ENCODE data around the gene WDCP. TPM values are rescaled to one million over a fixed set of nuclear protein-coding genes. Genes with fewer than 3 reads are reported as not detected.
"Not testable (repeated sequence)": the region's sequence is repeated elsewhere in the genome, so short reads cannot be mapped to it uniquely, and the experiment has no call there.

WDCP gene
- total RNA-seq, 1 experiment from 2014 or later, result 6.4 TPM

DNA sequence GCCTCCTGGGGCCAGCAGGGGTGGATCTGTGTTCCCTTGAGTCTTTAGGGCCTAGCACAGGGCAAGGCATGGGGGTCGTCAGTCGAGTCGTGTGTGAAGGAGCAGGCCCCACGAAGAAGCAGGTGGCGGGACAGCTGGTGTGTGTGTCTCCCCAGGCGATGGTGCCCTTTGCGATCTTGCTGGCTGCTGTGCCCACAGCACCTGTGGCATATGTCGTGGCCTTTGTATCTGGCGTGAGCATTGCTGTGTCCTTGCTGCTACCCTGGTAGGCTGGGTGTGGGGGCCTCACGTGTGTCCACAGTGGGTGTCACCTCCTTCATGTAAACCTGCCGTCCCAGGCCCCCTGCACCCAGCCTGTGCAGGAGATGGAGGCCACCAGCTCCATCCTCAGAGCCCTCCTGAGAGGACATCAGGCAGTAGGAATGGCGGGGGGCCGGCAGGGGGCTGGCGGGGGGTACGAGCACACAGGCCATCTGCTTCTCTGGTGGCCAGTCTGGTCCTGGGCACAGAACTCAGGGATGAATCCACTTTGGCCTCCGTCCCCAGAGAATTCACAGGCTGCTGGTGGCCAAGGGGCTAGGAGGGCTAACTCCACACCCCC is 24.1 kb downstream of the WDCP start:
- DNase-seq (ENCODE audit: low spot score), result no peak

DNA sequence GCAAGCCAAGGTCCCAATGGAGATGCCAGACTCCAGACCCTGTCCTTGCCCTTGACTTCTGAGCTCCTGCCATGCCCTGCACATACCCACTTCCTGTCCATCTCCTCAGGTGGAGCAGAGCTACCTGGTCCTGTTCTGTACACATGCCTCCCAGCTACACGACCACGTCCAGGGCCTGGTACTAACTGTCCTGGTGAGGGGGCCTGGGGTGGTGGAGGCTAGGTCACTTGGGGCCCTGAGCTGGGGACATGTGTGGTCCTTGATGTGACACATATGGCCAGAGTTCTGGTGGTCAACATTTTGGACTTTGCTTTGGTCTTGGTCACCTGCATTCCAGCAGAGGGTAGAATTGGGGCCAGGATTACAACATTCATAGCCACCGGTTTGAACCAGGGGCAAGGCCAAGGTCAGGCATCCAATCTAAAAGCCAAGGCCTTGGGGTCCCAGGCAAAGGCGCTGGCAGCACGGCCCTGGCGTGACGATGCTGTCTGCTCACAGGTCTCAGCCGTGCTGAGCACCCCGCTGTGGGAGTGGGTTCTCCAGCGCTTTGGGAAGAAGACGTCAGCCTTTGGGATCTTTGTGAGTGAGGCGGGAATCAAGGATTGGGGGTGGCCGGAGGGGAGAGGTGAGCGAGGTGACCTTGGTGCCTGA is 24.7 kb downstream of the WDCP start:
- DNase-seq (ENCODE audit: low spot score), result no peak

DNA sequence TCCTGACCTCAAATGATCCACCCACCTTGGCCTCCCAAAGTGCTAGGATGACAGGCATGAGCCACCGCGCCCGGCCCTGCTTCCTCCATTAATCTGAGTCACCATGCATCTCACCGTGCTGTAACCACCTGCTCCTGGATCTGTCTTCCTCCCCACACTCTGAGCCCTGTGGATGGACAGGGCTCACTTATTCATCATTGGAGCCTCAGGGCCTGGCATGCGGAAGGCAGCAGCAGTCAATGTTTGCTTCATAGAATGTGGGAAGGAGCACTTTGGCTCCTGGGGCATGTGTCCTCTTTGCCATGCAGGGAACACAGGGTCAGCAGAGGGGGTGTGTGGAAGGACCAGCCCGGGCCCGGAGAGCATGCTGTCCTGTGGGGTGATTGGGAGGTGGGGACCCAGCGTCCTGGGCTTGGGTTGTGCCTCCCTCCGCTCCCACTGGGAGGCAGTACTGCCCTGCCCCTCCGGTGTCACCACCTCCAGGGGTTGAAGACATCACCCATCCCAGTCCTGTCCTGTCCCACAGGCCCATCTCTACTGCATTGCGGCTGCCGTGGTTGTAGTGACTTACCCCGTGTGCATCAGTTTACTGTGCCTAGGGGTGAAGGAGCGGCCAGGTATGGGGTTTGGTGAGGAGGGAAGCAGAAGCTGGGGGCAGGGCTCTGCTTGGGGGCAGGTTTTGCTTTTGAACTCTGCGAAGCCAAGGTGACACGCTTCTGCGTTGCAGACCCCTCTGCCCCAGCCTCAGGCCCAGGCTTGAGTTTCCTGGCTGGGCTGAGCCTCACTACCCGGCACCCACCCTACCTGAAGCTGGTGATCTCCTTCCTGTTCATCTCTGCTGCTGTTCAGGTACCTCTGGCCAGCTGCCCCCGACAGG is 25.8 kb downstream of the WDCP start:
- DNase-seq (ENCODE audit: low spot score), result peak; percentile 25

DNA sequence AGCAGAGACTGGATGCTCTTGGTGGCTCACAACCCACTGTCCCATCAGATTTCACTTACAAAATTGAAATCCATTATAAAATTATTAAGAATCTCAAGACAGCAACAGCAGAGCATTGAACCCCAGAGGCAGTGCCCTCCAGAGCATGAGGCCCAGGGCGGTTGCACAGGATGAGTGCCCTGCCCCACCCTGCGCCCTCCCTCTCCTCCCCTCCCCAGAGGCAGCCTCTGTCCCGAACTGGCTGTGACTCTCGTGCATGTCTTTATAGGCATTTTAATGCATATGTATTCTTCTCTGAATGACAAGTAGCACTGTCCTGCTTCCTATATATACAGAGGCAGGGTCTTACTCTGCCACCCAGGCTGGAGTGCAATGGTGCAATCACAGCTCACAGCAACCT is 26.9 kb downstream of the WDCP start:
- DNase-seq (ENCODE audit: low spot score), result no peak

DNA sequence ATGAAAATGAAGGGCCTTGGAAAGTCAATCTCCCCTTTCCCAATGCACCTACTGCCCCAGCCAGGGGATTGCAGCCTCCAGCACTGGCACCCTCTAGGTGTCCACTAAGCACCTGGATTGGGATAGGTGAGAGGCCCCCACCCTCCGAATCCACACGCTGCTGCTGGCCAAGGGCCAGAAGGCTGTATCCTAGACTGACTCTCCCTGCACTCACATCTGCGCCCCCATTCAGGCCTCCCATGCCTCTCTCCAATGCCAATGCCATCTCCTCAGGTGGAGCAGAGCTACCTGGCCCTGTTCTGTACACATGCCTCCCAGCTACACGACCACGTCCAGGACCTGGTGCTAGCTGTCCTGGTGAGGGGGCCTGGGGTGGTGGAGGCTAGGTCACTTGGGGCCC is 27.5 kb downstream of the WDCP start:
- DNase-seq (ENCODE audit: low spot score), result no peak

DNA sequence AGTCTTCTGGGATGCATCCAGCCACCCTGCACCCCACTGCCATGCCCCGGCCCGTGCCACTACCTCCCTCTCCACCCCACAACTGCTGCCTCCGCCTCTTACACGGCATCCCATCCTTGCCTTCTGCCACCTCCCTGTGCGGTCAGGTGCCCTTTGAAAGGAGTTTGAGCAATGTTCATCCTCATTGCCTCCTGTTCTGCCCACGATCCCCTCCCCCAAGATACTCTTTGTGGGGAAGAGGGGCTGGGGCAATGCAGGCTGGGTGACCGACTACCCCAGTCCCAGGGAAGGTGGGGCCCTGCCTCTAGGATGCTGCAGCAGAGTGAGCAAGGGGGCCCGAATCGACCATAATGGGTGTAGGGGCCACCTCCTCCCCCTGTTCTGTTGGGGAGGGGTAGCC is 28.9 kb downstream of the WDCP start:
- DNase-seq (ENCODE audit: low spot score), result no peak

DNA sequence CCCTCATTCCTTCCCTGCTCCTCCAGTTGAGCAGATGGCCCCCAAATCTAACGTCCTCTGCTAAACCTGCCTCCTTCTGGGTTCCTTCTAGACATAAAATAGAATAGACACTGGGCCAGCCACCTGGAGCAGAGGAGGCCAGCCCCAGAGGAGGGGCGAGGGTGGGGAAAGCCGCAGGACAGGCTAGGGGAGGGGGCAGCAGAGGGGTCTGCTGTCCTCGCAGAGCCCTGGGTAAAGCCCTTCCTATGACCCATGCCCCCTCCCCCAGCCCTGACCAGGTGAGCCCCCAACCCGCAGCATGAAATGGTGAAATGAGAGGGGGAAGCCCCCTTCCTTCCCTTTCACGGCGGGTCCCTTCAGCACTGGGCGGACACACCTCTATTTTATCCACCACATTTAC is 29.5 kb downstream of the WDCP start:
- no peak for DNase-seq (ENCODE audit: low spot score)

DNA sequence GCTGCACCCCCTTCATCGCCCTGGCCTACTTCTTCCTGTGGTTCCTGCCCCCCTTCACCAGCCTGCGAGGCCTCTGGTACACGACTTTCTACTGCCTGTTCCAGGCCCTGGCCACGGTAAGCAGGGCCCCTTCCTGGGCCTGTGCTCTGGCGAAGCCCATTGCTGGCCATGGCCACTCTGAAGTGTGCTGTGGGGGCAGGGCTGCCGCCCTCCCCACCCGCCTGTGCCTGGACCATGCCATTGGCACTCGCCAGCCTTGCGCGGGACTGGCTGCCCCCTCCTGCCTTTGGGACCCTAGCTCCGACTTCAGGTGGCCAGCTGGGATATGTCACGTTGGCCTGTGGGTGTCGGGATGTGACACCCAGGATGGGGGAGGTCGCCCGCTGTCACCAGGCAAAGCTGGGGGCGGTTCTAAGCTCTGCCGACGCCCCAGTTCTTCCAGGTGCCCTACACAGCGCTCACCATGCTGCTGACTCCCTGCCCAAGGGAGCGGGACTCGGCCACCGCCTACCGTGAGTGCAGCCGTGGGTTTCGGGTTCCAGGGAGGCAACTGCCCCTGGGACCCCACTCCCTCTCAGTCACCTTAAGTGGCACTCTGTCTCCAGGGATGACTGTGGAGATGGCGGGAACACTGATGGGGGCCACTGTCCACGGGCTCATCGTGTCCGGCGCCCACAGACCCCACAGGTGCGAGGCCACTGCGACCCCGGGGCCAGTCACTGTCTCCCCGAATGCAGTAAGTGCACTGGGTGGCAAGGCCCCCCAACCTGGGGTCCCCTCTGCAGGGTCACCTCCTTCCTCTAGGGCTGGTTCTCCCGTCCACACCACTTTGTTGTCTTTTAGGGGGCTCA is 30.1 kb downstream of the WDCP start:
- no peak for DNase-seq (ENCODE audit: low spot score)

DNA sequence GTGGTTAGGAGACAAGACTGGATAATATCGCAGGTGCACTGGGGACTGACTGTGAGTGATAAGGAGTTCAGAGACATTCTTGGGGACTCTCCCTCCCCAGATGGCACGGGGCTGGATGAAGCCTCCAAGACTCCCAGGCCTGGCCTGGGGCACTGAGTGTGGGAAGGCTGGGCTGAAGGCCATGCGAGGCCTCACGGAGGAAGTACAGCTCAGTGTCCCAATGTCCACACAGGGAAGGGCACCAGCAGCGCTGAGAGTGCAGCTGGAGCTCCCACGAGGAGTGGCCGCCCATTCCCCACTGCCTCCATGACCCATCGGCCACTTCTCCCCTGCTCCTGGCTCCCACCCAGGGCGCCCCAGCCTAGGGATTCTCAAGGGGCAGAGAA is 30.8 kb downstream of the WDCP start:
- DNase-seq (ENCODE audit: low spot score), result no peak

DNA sequence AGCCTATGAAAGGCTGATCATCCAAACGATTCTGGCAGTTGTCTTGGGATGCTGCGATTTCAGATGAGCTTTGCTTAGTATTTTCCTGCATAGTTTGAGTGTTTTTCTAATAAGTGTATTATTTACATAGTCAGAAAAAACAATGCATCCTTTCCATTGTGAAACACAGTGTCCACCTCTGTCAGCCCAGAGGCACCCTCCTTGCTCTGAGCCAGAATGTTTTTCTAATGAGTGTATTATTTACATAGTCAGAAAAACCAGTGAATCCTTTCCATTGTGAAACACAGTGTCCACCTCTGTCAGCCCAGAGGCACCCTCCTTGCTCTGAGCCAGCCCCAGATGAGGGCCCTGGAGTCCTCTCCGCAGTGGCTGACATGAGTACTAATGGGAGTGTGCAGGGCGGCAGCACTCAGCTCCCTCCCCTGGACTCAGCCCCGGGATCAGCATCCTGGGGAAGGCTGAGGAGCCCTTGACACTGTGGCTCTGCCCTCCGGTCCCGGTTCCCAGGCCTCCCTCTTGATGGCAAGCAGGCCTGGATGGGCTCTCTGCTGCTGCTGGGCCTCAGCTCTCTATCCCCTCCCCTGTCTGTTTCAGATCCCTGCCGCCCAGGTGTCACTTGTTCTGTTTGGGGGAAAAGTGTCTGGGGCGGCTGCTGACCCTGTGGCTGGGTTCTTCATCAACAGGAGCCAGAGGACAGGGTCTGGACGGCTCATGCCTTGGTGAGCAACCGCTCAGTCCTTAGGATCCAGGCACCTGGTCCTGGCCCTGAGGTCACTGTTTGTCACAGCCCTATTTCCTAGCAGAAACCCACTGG is 31.4 kb downstream of the WDCP start:
- DNase-seq (ENCODE audit: low spot score), result peak; percentile 23

DNA sequence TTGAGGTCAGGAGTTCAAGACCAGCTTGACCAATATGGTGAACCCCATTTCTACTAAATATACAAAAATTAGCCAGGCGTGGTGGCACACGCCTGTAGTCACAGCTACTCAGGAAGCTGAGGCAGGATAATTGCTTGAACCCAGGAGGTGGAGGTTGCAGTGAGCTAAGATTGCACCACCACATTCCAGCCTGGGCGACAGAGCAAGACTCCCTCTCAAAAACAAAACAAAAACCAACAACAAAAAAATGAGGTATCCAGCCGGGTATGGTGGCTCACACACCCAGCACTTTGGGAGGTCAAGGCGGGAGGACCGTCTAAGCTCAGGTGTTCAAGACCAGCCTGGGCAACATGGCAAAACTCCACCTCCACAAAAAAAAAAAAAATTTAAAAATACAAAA is 32.3 kb downstream of the WDCP start:
- not testable (repeated sequence) for DNase-seq (ENCODE audit: low spot score)

DNA sequence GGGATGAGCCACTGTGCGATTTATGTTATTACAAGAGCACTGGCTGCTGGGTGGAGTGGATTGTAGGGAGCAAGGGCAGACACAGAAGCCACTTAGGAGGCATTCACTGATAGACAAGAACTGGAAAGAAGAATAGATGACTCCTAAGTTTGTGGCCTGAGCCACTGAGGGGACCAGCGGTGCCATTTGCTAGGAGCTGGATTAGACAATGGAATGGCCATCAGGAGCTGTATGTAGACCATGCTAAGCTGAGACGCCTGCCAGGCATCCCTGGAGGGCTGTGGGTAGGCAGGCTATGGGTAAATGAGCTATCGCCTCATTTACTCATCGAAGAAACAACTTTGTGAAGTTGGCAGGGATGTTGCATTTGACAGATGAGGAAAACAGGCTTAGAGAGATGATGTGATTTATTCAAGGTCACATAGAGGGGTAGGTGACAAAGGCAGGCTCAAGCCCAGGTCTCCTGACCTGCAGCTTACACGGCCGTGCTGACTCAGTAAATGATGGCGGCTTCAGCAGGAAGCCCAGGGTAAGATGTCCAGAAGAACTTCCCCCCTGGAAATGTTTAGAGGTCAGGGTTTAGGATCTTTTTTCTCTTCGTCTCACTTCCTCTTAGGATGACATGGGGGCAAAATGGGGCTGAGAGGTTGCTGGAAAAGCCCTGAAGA is 34.5 kb downstream of the WDCP start:
- no peak for DNase-seq (ENCODE audit: low spot score)

DNA sequence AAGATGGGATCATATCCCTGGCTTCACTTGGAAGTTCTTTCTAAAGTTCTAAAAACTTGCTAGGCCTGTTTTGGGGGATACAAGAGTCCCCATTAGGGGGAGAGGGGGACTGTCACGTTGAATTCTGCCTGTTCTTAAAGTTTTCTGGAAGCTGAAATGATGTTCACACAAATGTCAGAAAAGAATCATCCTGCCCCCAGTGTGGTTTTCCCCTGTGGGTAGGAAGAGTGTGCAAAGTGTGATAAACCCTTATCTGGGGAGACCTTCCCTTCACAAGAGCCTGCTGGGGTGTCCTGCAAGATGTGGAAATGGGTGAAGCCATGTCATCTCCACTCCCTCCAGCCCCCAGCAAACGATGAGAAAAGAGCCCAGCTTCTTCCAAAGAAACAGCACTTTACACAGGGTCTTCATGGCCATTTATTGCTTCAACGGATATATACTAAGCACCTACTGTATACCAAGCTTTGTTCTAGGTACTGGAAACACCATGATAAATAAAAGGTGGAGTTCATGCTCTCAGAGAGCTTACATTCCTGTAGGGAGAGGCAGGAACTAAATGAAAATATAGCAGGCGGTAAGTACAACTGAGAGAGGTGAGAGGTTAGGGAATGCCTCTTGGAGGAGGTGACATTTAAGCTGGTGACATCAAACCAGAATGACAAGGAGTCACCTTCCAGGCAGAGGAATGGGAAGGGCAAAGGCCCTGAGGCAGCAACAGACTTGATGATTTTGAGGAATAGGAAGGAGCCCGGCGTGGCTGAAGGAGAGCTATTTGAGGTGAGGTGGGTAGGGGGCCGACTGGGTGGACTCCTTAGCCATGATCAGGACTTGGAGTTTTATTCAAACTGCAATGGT is 35.7 kb downstream of the WDCP start:
- DNase-seq (ENCODE audit: low spot score), result no peak

DNA sequence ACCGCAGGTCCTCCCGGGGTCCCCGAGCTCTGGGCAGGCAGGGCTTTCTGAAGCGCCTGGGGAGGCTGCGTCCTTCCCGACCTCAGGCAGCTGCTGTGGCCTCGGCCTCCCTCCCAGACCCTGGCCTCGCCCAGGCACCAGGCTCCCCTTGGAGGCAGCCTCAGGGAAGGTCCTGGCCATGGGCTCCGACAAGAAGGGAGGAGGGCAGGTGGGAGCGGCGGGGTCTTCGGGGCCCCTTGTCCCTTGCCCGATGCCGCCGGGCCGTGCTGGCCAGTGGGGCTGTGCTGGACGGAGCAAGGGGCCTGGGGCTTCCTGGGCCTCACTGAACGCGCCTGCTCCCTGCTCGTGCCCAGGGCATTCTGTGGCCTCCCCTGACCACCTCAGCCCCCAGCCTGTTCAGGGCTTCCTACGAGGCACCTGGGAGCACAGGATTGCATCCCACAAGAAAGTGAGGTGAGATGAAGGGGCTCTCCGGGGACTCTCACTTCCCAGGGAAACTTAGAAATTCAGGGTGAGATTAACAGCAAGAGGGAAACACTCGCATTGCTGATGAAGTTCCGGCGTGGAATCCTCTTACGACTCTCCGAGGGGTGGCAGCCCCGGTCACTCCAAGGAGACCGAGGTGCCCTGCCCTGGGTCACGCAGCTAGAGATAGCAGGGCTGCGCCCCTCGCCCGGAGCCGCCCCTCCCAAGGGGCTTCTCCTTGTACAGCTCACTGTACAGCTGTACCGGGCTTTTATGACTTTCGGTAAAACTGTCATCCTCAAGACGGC is 36.5 kb downstream of the WDCP start:
- DNase-seq (ENCODE audit: low spot score), result no peak

DNA sequence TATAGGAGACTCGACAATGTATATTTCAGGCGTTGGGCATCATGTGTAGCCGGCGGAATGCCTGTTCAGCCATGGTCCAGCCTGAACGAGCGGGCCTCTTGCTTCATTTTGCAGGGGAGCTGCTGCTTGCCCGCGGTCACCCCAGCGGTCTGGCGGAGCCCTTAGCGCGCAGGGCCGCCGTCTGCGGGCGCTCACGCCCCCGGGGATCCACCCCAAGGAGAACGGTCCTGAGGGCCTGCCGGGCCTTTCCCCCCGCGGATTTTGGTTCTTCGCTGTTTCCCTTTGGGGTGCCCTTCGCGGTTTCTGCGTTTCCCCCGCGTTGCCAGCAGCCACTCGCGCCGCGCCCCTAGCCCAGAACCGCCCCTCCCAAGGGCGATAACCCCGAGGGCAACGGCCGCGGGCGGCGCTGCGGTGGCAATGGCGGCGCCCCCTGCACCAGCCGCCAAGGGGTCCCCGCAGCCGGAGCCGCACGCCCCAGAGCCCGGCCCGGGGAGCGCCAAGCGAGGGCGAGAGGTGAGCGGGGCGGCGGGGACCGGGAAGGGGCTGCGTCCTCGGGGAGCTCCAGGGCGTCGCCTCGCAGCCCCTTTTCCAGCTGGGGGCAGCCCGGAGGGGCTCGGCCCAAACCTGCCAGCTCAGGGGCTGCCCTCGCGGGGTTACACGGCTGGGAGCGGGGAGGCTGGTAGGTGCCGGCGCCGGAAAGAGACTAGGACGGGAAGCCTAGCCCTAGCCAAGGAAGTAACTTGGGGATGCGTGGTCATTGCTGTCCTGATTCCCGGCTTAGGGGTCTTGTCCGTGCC is 37.3 kb downstream of the WDCP start, which contains the start of gene MFSD2B:
Gene MFSD2B, plus strand, starts transcription at position 406 of the 797 bp plus-strand sequence. Its CDS starts 12 bp downstream, at position 418.
- no peak for DNase-seq (ENCODE audit: low spot score)

DNA sequence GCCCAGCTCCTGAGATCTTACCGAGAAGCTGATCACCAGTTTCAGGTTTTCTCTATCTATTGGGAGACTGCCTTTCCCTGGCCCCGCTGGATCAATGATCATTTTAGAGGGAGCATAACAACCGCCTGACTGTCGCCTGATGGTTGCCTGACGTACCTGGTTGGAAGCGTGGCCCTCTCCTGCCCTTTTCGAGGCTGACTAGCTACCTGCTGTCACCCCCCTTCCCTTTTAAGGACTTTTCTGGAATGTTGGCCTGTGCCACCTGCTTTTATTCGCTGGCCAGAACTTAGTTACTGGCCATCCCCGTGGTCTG is 37.9 kb downstream of the WDCP start:
- no peak for DNase-seq (ENCODE audit: low spot score)

DNA sequence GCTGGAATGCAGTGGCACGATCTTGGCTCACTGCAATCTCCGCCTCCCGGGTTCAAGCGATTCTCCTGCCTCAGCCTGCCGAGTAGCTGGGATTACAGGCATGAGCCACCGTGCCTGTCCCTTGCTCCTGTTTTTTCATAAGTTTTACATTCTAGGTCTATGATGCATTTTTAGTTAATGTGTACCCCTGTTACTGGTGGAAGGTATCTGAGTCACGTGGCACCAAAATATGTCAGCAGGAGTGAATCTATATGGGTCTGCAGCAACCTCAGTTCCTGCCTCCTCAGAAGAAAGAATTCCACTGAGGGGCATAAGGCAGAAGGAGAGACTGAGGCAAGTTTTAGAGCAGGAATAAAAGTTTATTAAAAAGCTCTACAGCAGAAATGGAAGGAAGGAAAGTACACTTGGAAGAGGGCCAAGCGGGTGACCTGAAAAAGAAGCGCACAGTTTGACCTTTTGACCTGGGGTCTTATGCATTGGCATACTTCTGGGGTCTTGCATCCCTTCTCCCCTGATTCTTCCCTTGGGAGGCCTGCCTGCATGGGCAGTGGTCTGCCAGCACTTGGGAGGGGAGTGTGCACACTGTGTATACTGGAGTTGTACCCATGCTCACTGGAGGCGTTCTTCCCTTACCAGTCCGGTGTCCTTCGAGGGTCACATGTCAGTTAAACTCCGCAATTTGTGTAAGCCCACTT is 38.4 kb downstream of the WDCP start:
- no peak for DNase-seq (ENCODE audit: low spot score)

Data from HT-29 (cell line).